ENCODE measurements around the gene HAGHL. TPM values are rescaled to one million over a fixed set of nuclear protein-coding genes. Genes with fewer than 3 reads are reported as not detected.

Gene HAGHL
- total RNA-seq, 1 donor from 2014 or later: 33.2 TPM

- no peak for FAIRE-seq
- peaks cover 7% of the 10 kb centered on the region for H3K27me3 ChIP-seq (ENCODE audit: control insufficient read depth, insufficient read depth, low read length)
- peak; percentile 47 for DNase-seq (ENCODE audit: low read depth)
- no peaks in the 10 kb centered on the region for H3K36me3 ChIP-seq (ENCODE audit: control insufficient read depth, insufficient read depth, low read length)
- no peak for TF ChIP-seq CTCF (IDR thresholded peaks at IDR 0.05; ENCODE audit: insufficient read depth, low read length, severe bottlenecking)
- H3K4me3 ChIP-seq (ENCODE audit: low read depth, low read length): peak within 1 kb of the TSS; percentile 63
These were observed 12.1 kb upstream of the HAGHL start, which contains the start of gene METRN for GRCh38 chr16:714558-715476. Gene METRN (plus strand): TSS chr16:715118. CDS start chr16:715290, 172 bp downstream.

- no peaks in the 10 kb centered on the region for H3K36me3 ChIP-seq (ENCODE audit: control insufficient read depth, insufficient read depth, low read length)
- peak; percentile 16 for TF ChIP-seq CTCF (IDR thresholded peaks at IDR 0.05; ENCODE audit: insufficient read depth, low read length, severe bottlenecking)
- peak overlapping the region; percentile 63 for H3K4me3 ChIP-seq (ENCODE audit: low read depth, low read length)
- no peak for DNase-seq (ENCODE audit: low read depth)
- no peak for FAIRE-seq
- H3K27me3 ChIP-seq (ENCODE audit: control insufficient read depth, insufficient read depth, low read length): peaks cover 5% of the 10 kb centered on the region
These were observed 11.3 kb upstream of the HAGHL start for GRCh38 chr16:715477-716199.

- Histone ChIP-seq H3K36me3 (ENCODE audit: control insufficient read depth, insufficient read depth, low read length) (no peaks in the 10 kb centered on the region), H3K27me3 (ENCODE audit: control insufficient read depth, insufficient read depth, low read length) (peaks cover 3% of the 10 kb centered on the region), H3K4me3 (ENCODE audit: low read depth, low read length) (peak overlapping the region; percentile 63)
- TF ChIP-seq CTCF (IDR thresholded peaks at IDR 0.05; ENCODE audit: insufficient read depth, low read length, severe bottlenecking): no peak
- FAIRE-seq (no peak), DNase-seq (ENCODE audit: low read depth) (no peak)
These were observed 10.7 kb upstream of the HAGHL start for GRCh38 chr16:716200-716568.

GRCh38 chr16:716768-717325, 10.1 kb upstream of the HAGHL start:
- Histone ChIP-seq H3K27me3 (ENCODE audit: control insufficient read depth, insufficient read depth, low read length) (no peaks in the 10 kb centered on the region), H3K4me3 (ENCODE audit: low read depth, low read length) (no peak overlapping the region), H3K36me3 (ENCODE audit: control insufficient read depth, insufficient read depth, low read length) (no peaks in the 10 kb centered on the region)
- FAIRE-seq: no peak
- TF ChIP-seq CTCF (IDR thresholded peaks at IDR 0.05; ENCODE audit: insufficient read depth, low read length, severe bottlenecking): no peak
- DNase-seq (ENCODE audit: low read depth): no peak

GRCh38 chr16:717450-718245, 9.3 kb upstream of the HAGHL start:
- no peak for FAIRE-seq
- DNase-seq (ENCODE audit: low read depth): no peak
- no peak overlapping the region for H3K4me3 ChIP-seq (ENCODE audit: low read depth, low read length)
- no peak for TF ChIP-seq CTCF (IDR thresholded peaks at IDR 0.05; ENCODE audit: insufficient read depth, low read length, severe bottlenecking)
- no peaks in the 10 kb centered on the region for H3K27me3 ChIP-seq (ENCODE audit: control insufficient read depth, insufficient read depth, low read length)
- peaks cover 1% of the 10 kb centered on the region for H3K36me3 ChIP-seq (ENCODE audit: control insufficient read depth, insufficient read depth, low read length)
